ENCODE measurements around the gene KIF4A.
"Not testable (repeated sequence)": the region's sequence is repeated elsewhere in the genome, so short reads cannot be mapped to it uniquely, and the experiment has no call there.

KIF4A gene

DNA sequence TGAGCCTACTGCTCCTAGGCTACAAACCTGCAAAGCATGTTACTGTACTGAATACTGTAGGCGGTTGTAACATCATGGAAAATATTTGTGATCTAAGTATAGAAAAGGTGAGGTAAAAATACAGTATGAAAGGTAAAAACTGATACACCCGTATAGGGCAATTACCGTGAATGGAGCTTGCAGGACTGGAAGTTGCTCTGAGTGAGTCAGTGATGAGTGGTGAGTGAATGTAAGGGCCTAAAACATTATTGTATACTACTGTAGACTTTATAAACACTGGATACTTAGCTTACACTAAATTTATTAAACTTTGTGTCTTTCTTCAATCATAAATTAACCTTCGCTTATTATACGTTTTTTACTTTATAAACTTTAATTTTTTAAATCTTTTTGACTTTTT is 3.7 kb downstream of the KIF4A start:
- no peak for DNase-seq

DNA sequence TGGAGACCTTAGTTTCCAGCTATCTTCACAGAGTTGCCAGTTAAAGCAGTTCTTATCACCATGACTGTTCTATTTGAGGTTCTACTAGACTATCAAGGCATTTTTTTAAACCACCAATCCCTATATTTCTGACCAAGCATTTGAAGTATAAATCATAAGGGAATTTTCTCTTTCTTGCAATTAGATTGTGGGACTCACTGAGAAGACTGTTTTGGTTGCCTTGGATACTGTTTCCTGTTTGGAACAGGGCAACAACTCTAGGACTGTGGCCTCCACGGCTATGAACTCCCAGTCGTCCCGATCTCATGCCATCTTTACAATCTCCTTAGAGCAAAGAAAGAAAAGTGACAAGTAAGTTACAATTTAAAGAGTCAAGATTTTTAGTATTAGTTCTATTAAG is 11.8 kb downstream of the KIF4A start:
- DNase-seq: no peak

GRCh38 chrX:70313503-70313902 is 23.6 kb downstream of the KIF4A start:
- DNase-seq: no peak

DNA sequence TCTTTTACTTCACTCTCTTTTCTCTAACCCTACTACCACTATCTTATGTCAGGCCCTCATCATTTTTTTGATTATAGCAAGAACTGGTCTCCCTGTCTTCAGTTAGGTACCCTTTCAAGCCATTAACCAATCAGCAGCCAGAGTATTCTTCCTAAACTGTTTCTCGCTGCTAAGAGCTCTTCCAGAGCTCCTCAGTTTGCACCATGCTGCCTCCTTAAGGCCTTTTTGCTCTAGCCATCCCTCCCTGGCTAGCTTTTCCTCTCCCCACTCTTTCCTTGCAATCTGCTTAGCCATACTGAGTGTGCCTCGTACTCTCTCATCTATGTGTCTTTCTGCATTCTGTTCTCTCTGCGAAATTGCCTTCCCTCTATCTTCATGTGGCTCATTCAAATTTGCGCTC is 32.9 kb downstream of the KIF4A start:
- no peak for DNase-seq

DNA sequence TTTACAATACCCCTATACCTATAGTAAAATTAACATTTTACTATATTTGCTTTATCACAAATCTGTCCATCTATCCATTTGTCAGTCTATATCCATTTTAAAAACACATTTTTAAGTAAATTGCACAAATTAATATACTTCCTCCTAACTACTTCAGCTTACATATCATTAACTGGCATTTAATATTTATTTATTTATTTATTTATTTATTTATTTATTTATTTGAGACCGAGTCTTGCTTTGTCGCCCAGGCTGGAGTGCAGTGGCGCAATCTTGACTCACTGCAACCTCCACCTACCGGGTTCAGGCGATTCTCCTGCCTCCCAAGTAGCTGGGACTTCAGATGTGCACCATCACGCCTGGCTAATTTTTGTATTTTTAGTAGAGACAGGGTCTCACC is 33.7 kb downstream of the KIF4A start:
- not testable (repeated sequence) for DNase-seq

DNA sequence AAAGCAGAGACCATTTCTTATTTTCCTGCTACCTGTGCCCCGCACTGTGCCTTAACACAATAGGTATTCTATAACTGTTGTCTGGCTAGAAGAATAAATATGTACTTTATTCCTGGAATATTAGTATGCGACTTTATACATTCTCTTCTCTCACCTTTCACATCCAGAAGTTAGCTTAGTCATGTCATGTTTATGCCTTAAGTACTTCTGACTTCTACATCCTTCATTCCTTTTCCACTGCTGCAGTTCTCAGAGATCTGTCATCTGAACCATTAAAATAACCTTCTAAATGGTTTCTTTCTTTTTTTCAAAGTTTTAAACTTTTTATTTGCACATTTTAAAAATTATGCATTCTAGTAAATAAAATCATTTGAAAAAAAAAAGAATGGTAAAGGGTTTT is 34.4 kb downstream of the KIF4A start:
- no peak for DNase-seq

GRCh38 chrX:70331161-70331560 is 41.3 kb downstream of the KIF4A start:
- DNase-seq: no peak

GRCh38 chrX:70332600-70332999 is 42.7 kb downstream of the KIF4A start:
- no peak for DNase-seq

DNA sequence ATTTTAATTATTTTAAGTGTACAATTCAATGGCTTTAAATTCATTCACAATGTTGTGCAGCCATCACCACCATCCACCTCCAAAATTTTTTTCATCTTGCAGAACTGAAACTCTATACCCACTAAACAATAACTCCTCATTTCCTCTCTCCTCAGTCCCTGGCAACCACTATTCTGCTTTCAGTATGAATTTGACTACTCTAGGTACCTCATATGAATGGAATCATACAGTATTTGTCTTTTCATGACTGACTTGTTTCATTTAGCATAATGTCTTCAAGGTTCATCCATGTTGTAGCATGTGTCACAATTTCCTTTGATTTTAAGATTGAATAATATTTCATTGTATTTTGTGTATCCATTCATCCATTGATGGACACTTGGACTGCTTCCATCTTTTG is 46.9 kb downstream of the KIF4A start:
- DNase-seq: no peak

- no peak for DNase-seq
These were observed 48.4 kb downstream of the KIF4A start for GRCh38 chrX:70338290-70338689.

DNA sequence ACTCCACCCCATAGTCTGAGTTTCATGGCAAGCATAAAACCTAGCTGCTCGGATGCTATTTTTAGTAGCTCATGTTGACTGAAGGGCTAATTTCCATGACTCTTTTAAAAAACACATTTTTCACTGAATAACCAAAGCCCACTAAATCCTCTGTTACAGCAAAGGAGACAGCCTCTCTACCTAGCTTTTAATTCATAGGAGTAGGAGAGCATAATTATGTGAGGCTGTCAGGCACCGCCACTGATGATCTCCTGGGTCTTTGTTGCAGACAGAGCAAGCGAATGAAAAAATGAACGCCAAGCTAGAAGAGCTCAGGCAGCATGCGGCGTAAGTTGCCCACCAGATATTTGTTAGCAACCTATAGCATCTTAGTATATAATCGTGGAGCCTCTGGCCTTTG is 53.5 kb downstream of the KIF4A start:
- no peak for DNase-seq

DNA sequence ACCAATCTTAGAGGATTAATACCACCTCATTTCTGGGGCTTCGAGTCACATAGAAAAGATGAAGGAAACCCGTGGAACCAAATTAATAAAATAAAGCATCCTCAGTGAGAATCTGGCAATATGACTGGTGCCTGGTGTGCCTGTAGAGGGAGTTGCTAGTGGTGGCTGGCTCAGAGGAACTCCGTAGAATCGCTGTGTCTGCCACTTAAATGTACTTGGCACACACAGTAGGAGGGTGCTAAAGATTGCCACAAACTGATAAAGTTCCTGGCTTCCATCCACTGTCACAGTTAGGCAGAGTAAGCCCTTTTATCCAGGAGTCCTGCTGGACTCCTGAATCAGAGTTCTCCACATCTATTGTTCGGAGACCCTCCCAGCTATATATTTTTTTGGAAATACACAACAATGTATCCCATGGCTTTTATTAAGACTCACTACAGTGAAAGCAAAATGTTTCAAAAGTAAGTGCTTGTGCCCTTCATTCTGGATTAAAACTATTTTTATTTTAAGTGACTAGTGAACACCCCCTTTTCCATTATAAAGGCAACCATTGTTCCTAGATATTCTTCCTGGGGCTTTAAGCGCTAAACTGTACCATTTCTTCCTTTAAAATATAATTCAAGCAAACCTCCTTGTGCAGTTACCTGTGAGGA is 56.6 kb downstream of the KIF4A start:
- no peak for DNase-seq

- not testable (repeated sequence) for DNase-seq
These were observed 58.9 kb downstream of the KIF4A start for GRCh38 chrX:70348825-70349224.

GRCh38 chrX:70349367-70350125 is 59.6 kb downstream of the KIF4A start:
- DNase-seq: not testable (repeated sequence)

- no peak for DNase-seq
These were observed 62.6 kb downstream of the KIF4A start for GRCh38 chrX:70352496-70352895.

- DNase-seq: no peak
These were observed 63.6 kb downstream of the KIF4A start for GRCh38 chrX:70353514-70353913.

GRCh38 chrX:70354716-70355115 is 64.8 kb downstream of the KIF4A start:
- DNase-seq: no peak

GRCh38 chrX:70359458-70359857 is 69.6 kb downstream of the KIF4A start:
- no peak for DNase-seq

- DNase-seq: no peak
These were observed 70.5 kb downstream of the KIF4A start for GRCh38 chrX:70360366-70360765.

DNA sequence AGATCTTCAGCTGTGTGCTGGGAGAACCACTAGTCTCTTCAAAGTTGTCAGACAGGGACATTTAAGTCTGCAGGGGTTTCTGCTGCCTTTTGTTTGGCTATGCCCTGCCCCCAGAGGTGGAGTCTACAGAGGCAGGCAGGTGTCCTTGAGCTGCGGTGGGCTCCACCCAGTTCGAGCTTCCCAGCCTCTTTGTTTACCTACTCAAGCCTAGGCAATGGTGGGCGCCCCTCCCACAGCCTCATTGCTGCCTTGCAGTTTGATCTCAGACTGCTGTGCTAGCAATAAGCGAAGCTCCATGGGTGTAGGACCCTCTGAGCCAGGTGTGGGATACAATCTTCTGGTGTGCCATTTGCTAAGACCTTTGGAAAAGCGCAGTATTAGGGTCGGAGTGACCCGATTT is 78.8 kb downstream of the KIF4A start:
- not testable (repeated sequence) for DNase-seq

GRCh38 chrX:70386235-70386634 is 96.3 kb downstream of the KIF4A start:
- no peak for DNase-seq

DNA sequence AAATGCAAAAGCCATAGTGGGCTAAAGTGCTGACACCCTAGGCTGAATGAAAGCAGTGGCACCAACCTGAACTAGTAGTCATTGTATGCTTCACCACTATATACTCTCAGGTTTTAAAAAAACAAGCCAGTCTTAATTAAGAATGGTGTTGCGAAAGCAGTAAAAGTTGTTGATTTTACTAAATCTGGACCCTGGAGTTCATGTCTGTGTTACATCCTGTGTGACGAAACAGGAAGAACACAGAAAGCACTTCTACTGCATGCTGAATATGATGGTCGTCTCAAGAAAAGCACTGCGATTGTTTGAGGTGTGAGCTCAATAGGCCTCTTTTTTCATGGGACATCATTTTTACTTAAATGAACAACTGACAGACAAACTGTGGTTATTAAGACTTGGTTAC is 109.0 kb downstream of the KIF4A start:
- no peak for DNase-seq

- not testable (repeated sequence) for DNase-seq
These were observed 110.3 kb downstream of the KIF4A start for GRCh38 chrX:70400181-70400580.

DNA sequence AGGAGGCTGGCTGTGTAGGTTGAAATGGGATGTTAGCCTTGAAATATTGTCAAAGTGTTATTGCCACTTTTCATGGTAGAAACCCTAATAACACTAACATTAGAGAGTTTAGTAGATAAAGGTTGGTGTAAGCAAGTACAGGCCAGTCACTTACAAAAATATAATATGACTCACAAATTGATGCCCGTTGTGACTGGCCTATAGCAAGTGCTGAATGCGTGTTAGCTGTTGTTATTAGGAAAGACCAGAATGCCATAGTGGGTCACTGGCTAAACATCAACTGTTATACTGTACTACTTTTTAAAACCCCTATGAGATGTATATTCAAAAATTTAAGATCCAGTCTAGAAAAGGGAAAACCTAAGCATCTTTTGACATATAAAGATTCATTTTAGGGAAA is 112.8 kb downstream of the KIF4A start:
- no peak for DNase-seq

DNA sequence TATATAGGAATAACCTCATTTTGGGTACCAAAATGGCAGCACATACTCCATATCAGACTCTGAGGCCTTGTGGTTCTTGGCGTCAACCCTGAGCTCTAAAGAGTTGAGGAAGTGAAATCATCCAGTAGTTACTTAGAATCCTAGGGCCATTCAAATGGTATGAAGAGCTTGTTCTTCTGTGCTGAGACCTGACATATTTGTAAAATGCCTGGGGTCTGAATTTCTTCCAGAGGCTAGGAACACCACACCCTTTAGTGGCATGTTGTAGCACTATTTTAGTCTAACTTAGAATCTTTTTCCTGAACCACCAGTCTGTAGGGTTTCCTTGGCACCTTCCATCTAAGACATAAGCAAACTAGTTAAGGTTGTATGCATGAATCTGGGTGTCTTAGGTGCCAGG is 115.1 kb downstream of the KIF4A start:
- no peak for DNase-seq
